ELR (cell line): ENCODE results near the gene PDZD8.

Source experiments
- DNase-seq: peaks from one replicate; pipeline ENCODE4 v3.0.0-alpha.2; 2015; ENCODE audit warnings: low read depth

Gene PDZD8

GRCh38 chr10:117375360-117376178 lies at the start of gene PDZD8:
Gene PDZD8, minus strand, starts transcription at chr10:117375440. Its CDS starts 213 bp downstream, at chr10:117375227.
- peak; percentile 93 for DNase-seq

GRCh38 chr10:117424171-117424570 lies 48.9 kb upstream of the PDZD8 start:
- DNase-seq, result no peak

- no peak for DNase-seq
Measured at GRCh38 chr10:117421985-117422384, 46.7 kb upstream of the PDZD8 start.

- DNase-seq, result no peak
Measured at GRCh38 chr10:117420768-117421167, 45.5 kb upstream of the PDZD8 start.

GRCh38 chr10:117419921-117420320 lies 44.7 kb upstream of the PDZD8 start:
- peak; percentile 69 for DNase-seq

GRCh38 chr10:117419159-117419558 lies 43.9 kb upstream of the PDZD8 start:
- DNase-seq, result no peak

- no peak for DNase-seq
Measured at GRCh38 chr10:117418121-117418520, 42.9 kb upstream of the PDZD8 start.

- no peak for DNase-seq
Measured at GRCh38 chr10:117417196-117417595, 42.0 kb upstream of the PDZD8 start.

GRCh38 chr10:117413928-117414618 lies 38.8 kb upstream of the PDZD8 start:
- DNase-seq, result peak; percentile 78

GRCh38 chr10:117412469-117413010 lies 37.3 kb upstream of the PDZD8 start:
- DNase-seq, result no peak

- no peak for DNase-seq
Measured at GRCh38 chr10:117411479-117412399, 36.5 kb upstream of the PDZD8 start.

- DNase-seq, result no peak
Measured at GRCh38 chr10:117410557-117410956, 35.3 kb upstream of the PDZD8 start.

- no peak for DNase-seq
Measured at GRCh38 chr10:117409549-117410305, 34.5 kb upstream of the PDZD8 start.

- DNase-seq, result no peak
Measured at GRCh38 chr10:117408436-117409384, 33.5 kb upstream of the PDZD8 start.

GRCh38 chr10:117405730-117406129 lies 30.5 kb upstream of the PDZD8 start:
- no peak for DNase-seq

- DNase-seq, result no peak
Measured at GRCh38 chr10:117400329-117400728, 25.1 kb upstream of the PDZD8 start.

GRCh38 chr10:117399341-117400196 lies 24.3 kb upstream of the PDZD8 start:
- peak; percentile 12 for DNase-seq

GRCh38 chr10:117398029-117398428 lies 22.8 kb upstream of the PDZD8 start:
- DNase-seq, result no peak
